ENCODE measurements around the gene NKAPD1.

- TF ChIP-seq POLR2A (IDR thresholded peaks at IDR 0.05; ENCODE audit: low read depth, low read length) (no peak), USF2 (IDR thresholded peaks at IDR 0.05; ENCODE audit: low read depth, low read length) (no peak)
- TF ChIP-seq, protein P1, sequence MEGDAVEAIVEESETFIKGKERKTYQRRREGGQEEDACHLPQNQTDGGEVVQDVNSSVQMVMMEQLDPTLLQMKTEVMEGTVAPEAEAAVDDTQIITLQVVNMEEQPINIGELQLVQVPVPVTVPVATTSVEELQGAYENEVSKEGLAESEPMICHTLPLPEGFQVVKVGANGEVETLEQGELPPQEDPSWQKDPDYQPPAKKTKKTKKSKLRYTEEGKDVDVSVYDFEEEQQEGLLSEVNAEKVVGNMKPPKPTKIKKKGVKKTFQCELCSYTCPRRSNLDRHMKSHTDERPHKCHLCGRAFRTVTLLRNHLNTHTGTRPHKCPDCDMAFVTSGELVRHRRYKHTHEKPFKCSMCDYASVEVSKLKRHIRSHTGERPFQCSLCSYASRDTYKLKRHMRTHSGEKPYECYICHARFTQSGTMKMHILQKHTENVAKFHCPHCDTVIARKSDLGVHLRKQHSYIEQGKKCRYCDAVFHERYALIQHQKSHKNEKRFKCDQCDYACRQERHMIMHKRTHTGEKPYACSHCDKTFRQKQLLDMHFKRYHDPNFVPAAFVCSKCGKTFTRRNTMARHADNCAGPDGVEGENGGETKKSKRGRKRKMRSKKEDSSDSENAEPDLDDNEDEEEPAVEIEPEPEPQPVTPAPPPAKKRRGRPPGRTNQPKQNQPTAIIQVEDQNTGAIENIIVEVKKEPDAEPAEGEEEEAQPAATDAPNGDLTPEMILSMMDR (conservative IDR thresholded peaks at IDR 0.05; ENCODE audit: low read depth, low read length) = no peak
These were observed 29.1 kb upstream of the NKAPD1 start for GRCh38 chr11:112044961-112045360.

All from IMR-90 (cell line).